HEK293 (cell line): Measurements from ENCODE around the gene CTIF.

Source experiments
- KLF10 ChIP-seq: fragments of 450-650 bp; IDR thresholded peaks from 2 replicates; pipeline ENCODE4 v1.5.1; 2018; ENCODE audit warnings: missing biosample characterization, mild to moderate bottlenecking, missing genetic modification characterization
- SETDB1 ChIP-seq: IDR thresholded peaks from one replicate; pipeline ENCODE4 v1.6.1; 2017; ENCODE audit warnings: mild to moderate bottlenecking, low read length, moderate library complexity, mixed read lengths; ENCODE audit not compliant: insufficient read length
- YY1 ChIP-seq: fragments of 450-650 bp; formaldehyde crosslinking; IDR thresholded peaks from 2 replicates; pipeline ENCODE4 v1.5.1; 2018; ENCODE audit warnings: missing biosample characterization, missing genetic modification characterization
- ZBTB44 ChIP-seq: fragments of 450-650 bp; IDR thresholded peaks from 2 replicates; pipeline ENCODE4 v1.5.1; 2018; ENCODE audit warnings: missing biosample characterization, mild to moderate bottlenecking, missing genetic modification characterization
- ZNF24 ChIP-seq: fragments of 450-650 bp; formaldehyde crosslinking; IDR thresholded peaks from 2 replicates; pipeline ENCODE4 v1.5.1; 2016; ENCODE audit warnings: missing biosample characterization, missing genetic modification characterization
- ZNF350 ChIP-seq: fragments of 450-650 bp; formaldehyde crosslinking; IDR thresholded peaks from 2 replicates; pipeline ENCODE4 v1.5.0; 2017; ENCODE audit warnings: missing biosample characterization, mild to moderate bottlenecking, missing genetic modification characterization
- TF ChIP-seq, protein P1 (sequence below): fragments of 450-650 bp; formaldehyde crosslinking; IDR thresholded peaks from 2 replicates; pipeline ENCODE4 v1.5.1; 2016; ENCODE audit warnings: missing biosample characterization, missing genetic modification characterization

GRCh38 chr18:48679236-48679635 lies 140.4 kb downstream of the CTIF start:
- TF ChIP-seq ZNF350 (tag by site-specific recombination): no peak
- TF ChIP-seq, protein P1, sequence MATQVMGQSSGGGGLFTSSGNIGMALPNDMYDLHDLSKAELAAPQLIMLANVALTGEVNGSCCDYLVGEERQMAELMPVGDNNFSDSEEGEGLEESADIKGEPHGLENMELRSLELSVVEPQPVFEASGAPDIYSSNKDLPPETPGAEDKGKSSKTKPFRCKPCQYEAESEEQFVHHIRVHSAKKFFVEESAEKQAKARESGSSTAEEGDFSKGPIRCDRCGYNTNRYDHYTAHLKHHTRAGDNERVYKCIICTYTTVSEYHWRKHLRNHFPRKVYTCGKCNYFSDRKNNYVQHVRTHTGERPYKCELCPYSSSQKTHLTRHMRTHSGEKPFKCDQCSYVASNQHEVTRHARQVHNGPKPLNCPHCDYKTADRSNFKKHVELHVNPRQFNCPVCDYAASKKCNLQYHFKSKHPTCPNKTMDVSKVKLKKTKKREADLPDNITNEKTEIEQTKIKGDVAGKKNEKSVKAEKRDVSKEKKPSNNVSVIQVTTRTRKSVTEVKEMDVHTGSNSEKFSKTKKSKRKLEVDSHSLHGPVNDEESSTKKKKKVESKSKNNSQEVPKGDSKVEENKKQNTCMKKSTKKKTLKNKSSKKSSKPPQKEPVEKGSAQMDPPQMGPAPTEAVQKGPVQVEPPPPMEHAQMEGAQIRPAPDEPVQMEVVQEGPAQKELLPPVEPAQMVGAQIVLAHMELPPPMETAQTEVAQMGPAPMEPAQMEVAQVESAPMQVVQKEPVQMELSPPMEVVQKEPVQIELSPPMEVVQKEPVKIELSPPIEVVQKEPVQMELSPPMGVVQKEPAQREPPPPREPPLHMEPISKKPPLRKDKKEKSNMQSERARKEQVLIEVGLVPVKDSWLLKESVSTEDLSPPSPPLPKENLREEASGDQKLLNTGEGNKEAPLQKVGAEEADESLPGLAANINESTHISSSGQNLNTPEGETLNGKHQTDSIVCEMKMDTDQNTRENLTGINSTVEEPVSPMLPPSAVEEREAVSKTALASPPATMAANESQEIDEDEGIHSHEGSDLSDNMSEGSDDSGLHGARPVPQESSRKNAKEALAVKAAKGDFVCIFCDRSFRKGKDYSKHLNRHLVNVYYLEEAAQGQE (tag by site-specific recombination): no peak
- no peak for TF ChIP-seq SETDB1
- no peak for TF ChIP-seq YY1 (tag by site-specific recombination)
- TF ChIP-seq KLF10 (tag by site-specific recombination): no peak
- no peak for TF ChIP-seq ZNF24 (tag by site-specific recombination)
- TF ChIP-seq ZBTB44 (tag by site-specific recombination): no peak
